ENCODE results near the gene AP3B1.

Gene AP3B1

GRCh38 chr5:78005021-78005785 is 289.3 kb downstream of the AP3B1 start:
- no peak for DNase-seq (ENCODE audit: low read depth in 1 of 2, low spot score in 1 of 2)

DNA sequence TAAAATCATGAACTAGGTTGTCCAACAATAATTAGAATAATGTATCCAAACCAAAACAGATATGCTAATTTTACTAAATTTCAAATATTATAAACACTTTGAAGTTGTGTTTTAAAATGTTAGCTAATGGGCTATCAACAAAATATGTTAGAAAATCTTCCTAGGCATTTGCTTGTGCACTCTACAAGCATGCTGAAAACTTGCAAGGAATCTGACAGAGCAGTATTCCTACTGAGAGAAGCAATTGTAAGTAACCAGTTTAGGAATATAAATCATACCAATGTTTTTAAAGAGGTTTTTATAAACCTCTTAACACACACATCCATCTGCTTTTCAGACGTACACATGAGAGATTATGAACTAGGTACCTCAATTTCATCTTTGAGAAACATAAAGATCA is 289.9 kb downstream of the AP3B1 start:
- no peak for DNase-seq (ENCODE audit: low read depth in 1 of 2, low spot score in 1 of 2)

DNA sequence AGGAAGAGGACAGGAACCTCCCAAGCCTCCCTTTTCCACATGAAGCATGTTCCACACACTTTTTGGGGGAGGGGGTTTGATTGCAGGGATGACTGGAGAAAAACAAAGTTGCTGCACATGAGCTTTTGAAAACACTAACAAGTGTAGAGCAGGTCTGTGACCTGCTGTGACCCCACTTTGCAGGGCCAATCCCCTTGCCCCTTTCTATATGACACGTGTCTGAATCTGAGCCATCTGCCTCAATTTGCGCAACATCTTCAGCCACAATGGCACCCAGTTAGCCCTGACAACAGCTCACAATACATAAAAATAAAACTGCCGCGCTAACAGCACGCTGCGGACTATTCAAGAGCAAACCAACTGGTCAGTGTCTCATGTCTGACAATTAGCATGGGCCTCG is 290.6 kb downstream of the AP3B1 start:
- DNase-seq (ENCODE audit: low read depth in 1 of 2, low spot score in 1 of 2): no peak

DNA sequence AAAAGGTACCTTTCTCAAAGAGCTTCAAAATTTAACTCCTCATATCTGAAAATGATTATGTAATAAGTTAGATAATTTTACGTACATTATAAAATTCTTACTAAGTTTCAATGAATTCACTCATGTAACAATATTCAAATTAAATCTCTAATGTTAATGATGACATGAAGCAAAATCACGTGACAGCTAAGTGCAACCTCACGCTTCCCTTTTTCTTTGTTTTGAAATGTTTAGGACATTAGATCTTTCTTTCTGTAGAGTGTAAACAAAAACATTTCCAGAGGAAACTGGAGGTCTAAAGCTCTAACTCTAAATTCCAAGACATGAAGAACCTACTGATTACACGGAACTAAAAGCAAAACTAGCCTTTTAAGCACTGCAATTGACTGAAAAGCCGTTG is 291.0 kb downstream of the AP3B1 start:
- DNase-seq (ENCODE audit: low read depth in 1 of 2, low spot score in 1 of 2): no peak

GRCh38 chr5:78002690-78003089 is 291.8 kb downstream of the AP3B1 start:
- DNase-seq (ENCODE audit: low read depth in 1 of 2, low spot score in 1 of 2): no peak

- DNase-seq (ENCODE audit: low read depth in 1 of 2, low spot score in 1 of 2): no peak
These were observed 293.3 kb downstream of the AP3B1 start for GRCh38 chr5:78001197-78001596.

DNA sequence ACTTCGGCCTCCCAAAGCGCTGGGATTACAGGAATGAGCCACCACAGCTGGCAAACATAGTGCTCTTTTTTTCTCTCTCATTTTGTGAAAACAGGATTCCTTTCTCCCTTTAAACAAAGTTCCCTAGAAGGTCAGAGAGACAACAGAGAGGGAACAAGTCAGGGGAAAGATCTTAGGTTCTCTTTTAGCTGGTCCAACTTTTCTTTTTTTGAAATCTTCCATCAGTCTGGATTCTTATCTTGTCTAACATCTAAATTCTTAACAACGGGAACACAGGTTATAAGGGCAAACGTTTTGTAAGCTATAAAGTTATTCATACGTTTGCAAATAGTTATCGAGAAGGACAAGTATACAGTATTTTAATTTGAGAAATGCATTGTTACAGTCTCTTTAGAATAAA is 294.3 kb downstream of the AP3B1 start:
- no peak for DNase-seq (ENCODE audit: low read depth in 1 of 2, low spot score in 1 of 2)

DNA sequence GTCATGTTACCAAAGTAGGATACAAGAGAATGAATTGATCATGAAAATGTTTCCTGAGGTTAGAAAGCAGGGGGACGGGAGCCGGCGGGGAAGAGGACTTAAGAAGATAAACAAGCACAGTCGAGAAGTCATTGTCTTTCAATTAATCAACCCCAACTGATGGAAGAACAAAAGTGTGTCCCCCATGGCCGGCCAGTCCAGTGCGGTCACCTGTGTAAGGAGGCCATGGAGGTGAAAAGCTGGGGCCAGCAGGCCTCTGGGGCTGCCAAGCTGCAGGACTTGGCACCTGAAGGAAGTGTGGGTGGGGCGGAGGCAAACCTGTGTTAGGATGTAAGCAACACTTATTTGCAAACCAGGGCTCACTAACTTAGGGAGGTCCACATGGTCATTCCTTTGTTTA is 295.1 kb downstream of the AP3B1 start:
- DNase-seq (ENCODE audit: low read depth in 1 of 2, low spot score in 1 of 2): no peak

GRCh38 chr5:77996943-77997342 is 297.6 kb downstream of the AP3B1 start:
- DNase-seq (ENCODE audit: low read depth in 1 of 2, low spot score in 1 of 2): no peak

- no peak for DNase-seq (ENCODE audit: low read depth in 1 of 2, low spot score in 1 of 2)
These were observed 298.6 kb downstream of the AP3B1 start for GRCh38 chr5:77995793-77996409.

- no peak for DNase-seq (ENCODE audit: low read depth in 1 of 2, low spot score in 1 of 2)
These were observed 299.6 kb downstream of the AP3B1 start for GRCh38 chr5:77994943-77995342.

DNA sequence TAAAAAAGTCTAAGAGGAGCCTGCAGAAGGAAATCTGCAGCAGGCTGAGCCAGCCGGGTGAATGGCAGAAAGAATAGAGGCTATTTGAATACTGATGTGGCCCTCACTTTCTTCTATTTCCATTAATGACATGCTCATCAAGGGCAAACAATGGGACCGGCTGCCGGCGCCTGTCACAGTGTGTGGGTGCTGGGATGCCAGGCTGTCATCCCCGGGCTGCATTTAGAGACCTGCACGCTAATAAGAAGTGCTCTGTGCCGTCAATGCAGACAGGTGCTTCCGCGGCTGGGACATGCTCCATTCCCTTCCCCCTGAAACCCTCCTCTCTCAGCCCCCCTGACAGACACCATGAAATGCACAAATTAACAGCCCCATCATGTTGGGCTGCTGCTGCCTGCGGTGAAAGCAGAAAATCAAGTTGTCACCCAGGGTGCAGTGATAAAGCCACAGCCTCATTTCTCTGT is 300.6 kb downstream of the AP3B1 start:
- DNase-seq (ENCODE audit: low read depth in 1 of 2, low spot score in 1 of 2): no peak

DNA sequence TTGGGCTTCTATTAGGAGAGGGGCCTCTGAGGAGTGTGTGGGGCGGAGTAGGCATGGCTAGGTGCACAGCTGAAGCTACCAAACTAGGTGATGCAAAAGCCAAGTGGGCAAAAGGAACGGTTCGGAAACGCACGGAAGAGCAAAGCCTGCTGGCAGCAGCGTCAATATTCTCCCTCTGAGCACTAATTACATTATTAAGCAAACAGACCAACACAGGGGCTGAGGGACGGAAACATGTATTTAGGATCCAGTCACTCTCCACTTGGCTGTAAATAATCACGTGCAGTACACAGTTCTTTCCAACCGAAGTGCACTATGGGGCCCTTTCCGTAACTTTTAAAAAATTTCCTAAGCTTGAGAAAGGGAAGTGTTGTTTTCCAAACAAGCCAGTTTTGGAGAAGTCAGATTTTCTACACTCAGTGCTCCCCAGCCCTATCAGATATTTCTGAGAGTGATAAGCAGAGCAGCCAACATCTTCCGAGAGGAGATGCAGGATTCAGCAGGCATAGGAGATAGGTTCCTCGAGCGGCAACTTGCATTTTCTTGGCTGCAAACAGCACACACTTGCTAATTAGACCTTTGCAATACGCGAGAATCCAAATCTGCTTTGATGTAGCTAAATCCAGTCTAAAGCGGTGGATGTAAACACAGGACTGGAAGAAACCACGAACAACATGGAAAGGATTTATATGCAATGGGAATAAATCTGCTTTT is 301.2 kb downstream of the AP3B1 start:
- DNase-seq (ENCODE audit: low read depth in 1 of 2, low spot score in 1 of 2): no peak

GRCh38 chr5:77991084-77991483 is 303.4 kb downstream of the AP3B1 start:
- DNase-seq (ENCODE audit: low read depth in 1 of 2, low spot score in 1 of 2): no peak

DNA sequence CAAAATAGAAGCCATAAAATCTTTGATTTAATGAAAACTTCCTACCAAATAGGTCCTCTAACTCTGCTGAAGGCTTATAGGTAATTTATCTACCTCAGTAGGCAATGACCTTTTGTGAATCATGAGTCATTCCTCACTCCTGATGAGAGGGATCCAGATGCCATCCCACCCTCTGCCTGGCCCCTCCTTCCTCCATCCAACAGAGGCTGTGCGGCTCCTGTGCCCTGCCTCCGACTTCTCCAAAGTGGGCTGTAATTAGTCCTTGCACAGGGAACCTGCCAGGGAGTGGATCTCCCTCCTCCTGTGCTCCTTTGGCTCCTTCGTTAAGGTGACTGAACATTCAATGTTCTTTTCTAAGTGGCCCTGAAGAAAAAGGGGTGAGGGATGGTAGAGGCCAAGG is 304.5 kb downstream of the AP3B1 start:
- DNase-seq (ENCODE audit: low read depth in 1 of 2, low spot score in 1 of 2): no peak

DNA sequence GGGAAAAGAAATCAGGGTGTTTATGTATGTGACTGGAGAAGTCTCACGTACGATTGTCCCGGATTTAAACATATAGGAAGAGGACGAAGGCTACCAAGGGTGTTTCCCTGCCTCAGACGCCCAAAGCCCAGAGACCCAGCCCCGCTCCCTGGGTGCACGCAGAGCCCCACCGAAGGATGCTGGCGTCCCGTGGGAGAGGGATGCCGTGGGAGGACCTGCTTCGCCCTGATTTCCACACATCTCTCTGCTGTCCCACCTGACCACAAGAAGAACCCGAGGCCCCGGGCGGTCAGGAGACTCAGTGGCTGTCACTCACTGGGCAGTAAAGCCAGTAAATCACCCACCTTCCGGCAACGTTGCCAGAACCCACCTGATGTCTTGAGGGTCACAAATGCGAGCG is 306.5 kb downstream of the AP3B1 start:
- DNase-seq (ENCODE audit: low read depth in 1 of 2, low spot score in 1 of 2): no peak

- DNase-seq (ENCODE audit: low read depth in 1 of 2, low spot score in 1 of 2): no peak
These were observed 307.2 kb downstream of the AP3B1 start for GRCh38 chr5:77987331-77987730.

DNA sequence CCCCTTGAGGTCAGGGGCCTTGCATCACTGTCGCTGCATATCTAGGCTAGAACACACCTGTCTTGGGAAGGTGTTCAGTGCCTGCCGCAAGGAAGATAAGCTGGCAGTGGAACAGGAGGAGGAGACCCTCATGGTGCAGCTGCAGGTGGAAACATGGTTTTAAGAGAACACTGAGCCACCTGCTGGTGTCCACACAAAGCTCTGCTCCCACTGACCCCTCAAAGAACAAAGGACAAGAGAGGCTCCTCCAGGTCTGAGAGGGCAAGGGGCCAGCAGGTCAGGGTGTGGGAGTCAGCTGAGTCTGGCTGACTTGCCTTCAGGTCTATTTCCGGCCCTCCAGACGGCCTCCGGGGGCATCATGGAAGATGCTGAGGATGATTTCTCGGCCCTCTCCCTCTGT is 308.2 kb downstream of the AP3B1 start:
- no peak for DNase-seq (ENCODE audit: low read depth in 1 of 2, low spot score in 1 of 2)

GRCh38 chr5:77985247-77985646 is 309.3 kb downstream of the AP3B1 start:
- no peak for DNase-seq (ENCODE audit: low read depth in 1 of 2, low spot score in 1 of 2)

DNA sequence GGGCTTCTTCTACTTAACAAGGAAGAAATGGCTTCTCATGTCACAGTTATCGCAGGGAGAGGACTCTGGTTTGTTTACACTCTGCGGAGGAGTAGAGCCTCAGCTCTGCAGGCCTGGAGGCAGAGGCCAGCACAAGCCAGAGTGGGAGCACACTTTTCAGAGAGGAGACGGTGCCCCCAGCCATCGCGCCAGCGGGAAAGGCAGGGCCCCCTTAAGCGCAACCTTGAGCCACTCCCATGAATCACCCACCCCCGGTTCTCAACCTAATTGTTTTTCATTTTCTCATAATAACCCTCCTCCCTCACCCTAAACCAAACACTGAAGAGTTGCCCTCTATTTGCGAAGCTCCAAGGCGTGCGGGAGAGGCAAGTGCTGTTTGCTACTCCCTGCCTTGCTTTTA is 309.9 kb downstream of the AP3B1 start:
- no peak for DNase-seq (ENCODE audit: low read depth in 1 of 2, low spot score in 1 of 2)

DNA sequence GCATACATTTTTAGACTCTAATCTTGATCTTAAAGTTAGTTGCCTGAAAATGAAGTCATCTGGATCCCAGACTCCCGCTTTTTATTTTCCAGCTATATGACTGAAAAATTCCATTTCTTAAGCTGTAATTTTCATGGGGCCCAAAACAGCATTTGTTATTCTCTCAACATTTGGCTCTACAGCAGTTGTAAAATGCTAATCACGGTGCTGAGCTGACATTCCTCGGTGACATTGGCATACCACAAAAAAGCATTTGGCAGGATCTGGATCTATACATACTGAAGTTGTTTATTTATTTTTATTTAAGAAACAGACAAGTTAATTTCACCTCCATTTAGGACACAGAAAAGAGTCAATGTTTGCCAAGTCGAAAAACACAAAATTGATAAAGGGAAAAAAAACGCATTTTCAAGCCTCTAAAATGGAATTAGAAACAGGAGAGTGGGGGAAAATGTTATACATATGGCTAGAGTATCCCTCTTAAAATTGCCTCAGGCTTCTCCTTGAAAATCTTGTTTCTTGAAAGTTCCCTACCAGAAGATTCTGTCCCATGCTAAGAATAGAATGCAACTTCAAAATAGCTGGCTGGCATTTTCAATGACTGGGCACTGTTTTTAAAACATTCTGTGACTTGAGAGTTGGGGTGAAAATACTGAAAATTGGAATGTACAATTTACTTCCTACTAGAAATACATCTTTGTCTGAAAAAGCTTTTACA is 310.9 kb downstream of the AP3B1 start:
- no peak for DNase-seq (ENCODE audit: low read depth in 1 of 2, low spot score in 1 of 2)

GRCh38 chr5:77981820-77982219 is 312.7 kb downstream of the AP3B1 start:
- no peak for DNase-seq (ENCODE audit: low read depth in 1 of 2, low spot score in 1 of 2)
